CD14-positive monocyte (primary cell): ENCODE data around the gene CDC123. TPM values are rescaled to one million over a fixed set of nuclear protein-coding genes. Genes with fewer than 3 reads are reported as not detected.

Source experiments
- DNase-seq, 3 donors: peaks; one replicate each; pipeline ENCODE4 v3.0.0-alpha.2; 2011 to 2022
- H2AFZ ChIP-seq: 2 replicates; pipeline ENCODE4 v1.6.0; 2012; ENCODE audit warnings: mild to moderate bottlenecking, low read depth, low read length, inconsistent platforms; ENCODE audit not compliant: insufficient read depth, poor library complexity, severe bottlenecking
- H3K27ac ChIP-seq, 2 donors: 1 replicate in 1 of 2; 2 replicates in 1 of 2; pipeline ENCODE4 v1.5.1; 2012 to 2013; ENCODE audit warnings: low read length in 2 of 2, control low read depth in 1 of 2, inconsistent platforms in 1 of 2, low read depth in 1 of 2, mild to moderate bottlenecking in 1 of 2
- H3K27me3 ChIP-seq, 2 donors: one replicate each; pipeline versions ENCODE4 v1.6.0 to v1.6.1; 2011 to 2013; ENCODE audit warnings: low read length in 2 of 2; ENCODE audit not compliant: control insufficient read depth in 2 of 2, insufficient read depth in 2 of 2
- H3K36me3 ChIP-seq, 2 donors: replicated peaks in 1 of 2; 1 replicate in 1 of 2; 2 replicates in 1 of 2; pipeline versions ENCODE4 v1.5.1 to v1.6.1; 2012 to 2013; ENCODE audit warnings: low read length in 2 of 2, control low read depth in 1 of 2, inconsistent platforms in 1 of 2, mild to moderate bottlenecking in 1 of 2; ENCODE audit not compliant: insufficient read depth in 2 of 2, control insufficient read depth in 1 of 2
- H3K4me1 ChIP-seq, 2 donors: 1 replicate in 1 of 2; 2 replicates in 1 of 2; pipeline versions ENCODE4 v1.5.1 to v1.6.1; 2012 to 2013; ENCODE audit warnings: low read length in 2 of 2, control low read depth in 1 of 2, inconsistent platforms in 1 of 2, mild to moderate bottlenecking in 1 of 2, moderate library complexity in 1 of 2; ENCODE audit not compliant: insufficient read depth in 2 of 2, control insufficient read depth in 1 of 2
- H3K4me2 ChIP-seq: replicated peaks from 2 replicates; pipeline ENCODE3; 2012; ENCODE audit warnings: low read length, moderate library complexity, mild to moderate bottlenecking; ENCODE audit not compliant: poor library complexity, severe bottlenecking; ENCODE audit errors: extremely low read depth
- H3K4me3 ChIP-seq, 3 experiments: fragments of 200-600 bp in 1 of 3; sonication (generic) in 1 of 3; replicated peaks in 1 of 3; 1 replicate in 2 of 3; 2 replicates in 1 of 3; pipeline ENCODE4 v1.5.1; 2011 to 2013; ENCODE audit warnings: low read length in 3 of 3, mild to moderate bottlenecking in 3 of 3, control low read depth in 2 of 3, low read depth in 2 of 3, inconsistent platforms in 1 of 3, moderate library complexity in 1 of 3
- H3K79me2 ChIP-seq: 2 replicates; pipeline ENCODE4 v1.6.0; 2012; ENCODE audit warnings: mild to moderate bottlenecking, control low read depth, inconsistent platforms, low read length, moderate library complexity; ENCODE audit not compliant: insufficient read depth
- H3K9ac ChIP-seq: 2 replicates; pipeline ENCODE4 v1.6.0; 2017; ENCODE audit warnings: low read length, mild to moderate bottlenecking; ENCODE audit not compliant: insufficient read depth, poor library complexity, severe bottlenecking
- H3K9me3 ChIP-seq, 2 donors: replicated peaks in 1 of 2; 1 replicate in 1 of 2; 2 replicates in 1 of 2; pipeline versions ENCODE4 v1.5.1 to v1.6.1; 2012 to 2013; ENCODE audit warnings: low read length in 2 of 2, control low read depth in 1 of 2; ENCODE audit not compliant: control insufficient read depth in 1 of 2, insufficient read depth in 1 of 2
- H4K20me1 ChIP-seq: 2 replicates; pipeline ENCODE4 v1.6.0; 2012; ENCODE audit warnings: mild to moderate bottlenecking, low read length, control low read depth, moderate library complexity; ENCODE audit not compliant: insufficient read depth
- H3K27ac Mint-ChIP-seq, 7 donors: one replicate each; pipeline ENCODE4 v1.8.0; 2020; ENCODE audit warnings: mild to moderate bottlenecking in 7 of 7, mixed read lengths in 7 of 7, moderate library complexity in 6 of 7, inconsistent platforms in 2 of 7
- H3K27me3 Mint-ChIP-seq, 3 donors: one replicate each; pipeline ENCODE4 v1.8.0; 2021 to 2022; ENCODE audit warnings: low read depth in 3 of 3, mild to moderate bottlenecking in 3 of 3, mixed read lengths in 3 of 3, moderate library complexity in 3 of 3, inconsistent platforms in 1 of 3
- H3K36me3 Mint-ChIP-seq, 2 donors: one replicate each; pipeline ENCODE4 v1.8.0; 2020; ENCODE audit warnings: mixed read lengths in 2 of 2, inconsistent platforms in 1 of 2, mild to moderate bottlenecking in 1 of 2
- H3K4me1 Mint-ChIP-seq: one replicate; pipeline ENCODE4 v1.8.0; 2020; ENCODE audit warnings: mild to moderate bottlenecking, mixed read lengths
- H3K4me3 Mint-ChIP-seq, 2 donors: one replicate each; pipeline ENCODE4 v1.8.0; 2020; ENCODE audit warnings: mild to moderate bottlenecking in 2 of 2, mixed read lengths in 2 of 2, moderate library complexity in 1 of 2
- H3K9me3 Mint-ChIP-seq, 7 donors: one replicate each; pipeline ENCODE4 v1.8.0; 2020 to 2022; ENCODE audit warnings: mixed read lengths in 7 of 7, mild to moderate bottlenecking in 6 of 7, moderate library complexity in 6 of 7, inconsistent platforms in 2 of 7
- WGBS: methylation state at CpG from one replicate; pipeline ENCODE4 v1.1.5; 2013; ENCODE audit warnings: missing lambda C conversion rate; ENCODE audit not compliant: insufficient coverage; 5-methylcytosine and 5-hydroxymethylcytosine counted together
- intact Hi-C, 2 donors: fragments of 100-400 bp; cut with micrococcal nuclease; formaldehyde crosslinking; loops; one replicate each; pipeline versions ENCODE4 v1.15.0 to v1.15.1; 2023
- polyA plus RNA-seq, 3 donors: library from polyadenylated mRNA; depleted of rRNA in 1 of 3; unstranded in 2 of 3; stranded (reverse) in 1 of 3; fragments of 300-500 nt in 2 of 3; fragments of >200 nt in 1 of 3; fragmentation: Illumina TruSeq in 2 of 3; gene quantifications; 1 replicate in 2 of 3; 2 replicates in 1 of 3; pipeline ENCODE4 v1.2.3, GENCODE V29; 2012 to 2021
- TF ChIP-seq, protein P1 (sequence below): fragments of 200-600 bp; IDR thresholded peaks from one replicate; pipeline ENCODE4 v1.8.0; 2022; ENCODE audit warnings: antibody characterized with exemption, mild to moderate bottlenecking

CDC123 gene
- polyA plus RNA-seq, 3 donors, result 38.2 to 78.7 (median 76.0) TPM

DNA sequence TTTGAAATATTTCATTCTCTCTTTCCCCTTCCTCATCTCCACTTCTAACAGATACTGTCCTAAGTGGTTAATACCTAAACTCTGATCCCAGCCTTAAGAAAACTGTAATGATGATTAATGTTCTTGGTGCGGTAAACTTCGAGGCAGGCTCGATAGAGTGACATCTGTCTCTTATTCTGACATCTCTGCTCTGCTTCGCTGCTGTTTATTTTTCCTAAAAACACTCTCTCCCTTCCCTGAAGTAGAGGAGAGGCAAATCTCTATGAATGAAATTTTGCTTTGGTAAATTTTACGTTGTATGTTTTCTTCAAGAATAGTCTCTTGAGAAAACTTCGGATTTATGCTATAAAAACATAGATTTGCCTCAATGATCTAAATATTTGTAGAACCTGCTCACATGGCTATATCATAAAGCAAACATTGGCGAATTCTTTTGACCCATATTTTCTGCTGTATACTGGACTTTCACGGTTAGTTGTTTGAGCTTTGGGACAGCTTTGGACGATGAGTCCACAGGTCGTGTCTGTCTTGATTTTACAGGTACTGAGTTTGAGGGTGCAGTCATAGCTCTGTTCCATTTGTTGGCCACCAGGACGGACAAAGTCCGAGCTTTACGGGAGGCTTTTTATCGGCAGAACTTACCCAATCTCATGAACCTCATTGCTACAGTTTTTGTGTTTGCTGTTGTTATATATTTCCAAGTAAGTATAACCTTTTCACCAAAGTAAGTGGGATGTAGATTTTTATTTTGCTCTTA lies 39.4 kb upstream of the CDC123 start:
- DNase-seq, result no peak
- H3K27me3 ChIP-seq, result peaks cover 60 to 84% of the 10 kb centered on the region in 2 donors
- peaks cover 83 to 89% (median 87%) of the 10 kb centered on the region in 3 donors for H3K27me3 Mint-ChIP-seq
- no peaks in the 10 kb centered on the region for H3K79me2 ChIP-seq
- no peak overlapping the region for H3K27ac ChIP-seq
- TF ChIP-seq, protein P1, sequence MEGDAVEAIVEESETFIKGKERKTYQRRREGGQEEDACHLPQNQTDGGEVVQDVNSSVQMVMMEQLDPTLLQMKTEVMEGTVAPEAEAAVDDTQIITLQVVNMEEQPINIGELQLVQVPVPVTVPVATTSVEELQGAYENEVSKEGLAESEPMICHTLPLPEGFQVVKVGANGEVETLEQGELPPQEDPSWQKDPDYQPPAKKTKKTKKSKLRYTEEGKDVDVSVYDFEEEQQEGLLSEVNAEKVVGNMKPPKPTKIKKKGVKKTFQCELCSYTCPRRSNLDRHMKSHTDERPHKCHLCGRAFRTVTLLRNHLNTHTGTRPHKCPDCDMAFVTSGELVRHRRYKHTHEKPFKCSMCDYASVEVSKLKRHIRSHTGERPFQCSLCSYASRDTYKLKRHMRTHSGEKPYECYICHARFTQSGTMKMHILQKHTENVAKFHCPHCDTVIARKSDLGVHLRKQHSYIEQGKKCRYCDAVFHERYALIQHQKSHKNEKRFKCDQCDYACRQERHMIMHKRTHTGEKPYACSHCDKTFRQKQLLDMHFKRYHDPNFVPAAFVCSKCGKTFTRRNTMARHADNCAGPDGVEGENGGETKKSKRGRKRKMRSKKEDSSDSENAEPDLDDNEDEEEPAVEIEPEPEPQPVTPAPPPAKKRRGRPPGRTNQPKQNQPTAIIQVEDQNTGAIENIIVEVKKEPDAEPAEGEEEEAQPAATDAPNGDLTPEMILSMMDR, result no peak
- no peak overlapping the region for H3K4me2 ChIP-seq
- H3K36me3 Mint-ChIP-seq, result peaks cover 43 to 44% of the 10 kb centered on the region in 2 donors
- peaks cover 18 to 22% of the 10 kb centered on the region in 2 donors for H3K4me1 ChIP-seq
- H4K20me1 ChIP-seq, result peaks cover 64% of the 10 kb centered on the region
- no peak overlapping the region for H3K9ac ChIP-seq
- no peak overlapping the region for H2AFZ ChIP-seq
- peaks cover 0 to 4% of the 10 kb centered on the region in 2 donors for H3K36me3 ChIP-seq
- no peak overlapping the region for H3K4me3 ChIP-seq
- WGBS, result no CpG with 5 or more reads among the region's 14 CpGs
- intact Hi-C loops, result no loop called here
- no peak overlapping the region for H3K27ac Mint-ChIP-seq
- H3K4me1 Mint-ChIP-seq, result peaks cover 16% of the 10 kb centered on the region
- peaks cover 2 to 11% (median 9%) of the 10 kb centered on the region in 7 donors for H3K9me3 Mint-ChIP-seq
- H3K4me3 Mint-ChIP-seq, result peak overlapping the region in 1 of 2 donors; percentile 62
- peaks cover 0 to 11% of the 10 kb centered on the region in 2 donors for H3K9me3 ChIP-seq

- H3K27ac Mint-ChIP-seq, result peak overlapping the region in 3 of 7 donors; percentile 5 to 76 (median 68)
- intact Hi-C loops, result no loop called here
- peaks cover 49 to 52% of the 10 kb centered on the region in 2 donors for H3K36me3 Mint-ChIP-seq
Observed at GRCh38 chr10:12158111-12158510, 37.9 kb upstream of the CDC123 start.

More at GRCh38 chr10:12158111-12158510, 37.9 kb upstream of the CDC123 start:
- H3K9me3 ChIP-seq, result peaks cover 0 to 11% of the 10 kb centered on the region in 2 donors
- no peak overlapping the region for H3K4me3 ChIP-seq
- H3K79me2 ChIP-seq, result no peaks in the 10 kb centered on the region
- H3K4me1 ChIP-seq, result peaks cover 18 to 22% of the 10 kb centered on the region in 2 donors
- peak; percentile 49 to 92 (median 55) for DNase-seq
- Mint-ChIP-seq H3K4me1 (peaks cover 16% of the 10 kb centered on the region), H3K9me3 (peaks cover 2 to 11% (median 8%) of the 10 kb centered on the region in 7 donors), H3K4me3 (peak overlapping the region in 1 of 2 donors; percentile 55), H3K27me3 (peaks cover 85 to 89% (median 88%) of the 10 kb centered on the region in 3 donors)
- no peak overlapping the region for H3K27ac ChIP-seq
- peaks cover 71 to 84% of the 10 kb centered on the region in 2 donors for H3K27me3 ChIP-seq
- WGBS, result no CpG with 5 or more reads among the region's 3 CpGs
- H2AFZ ChIP-seq, result no peak overlapping the region
- H3K36me3 ChIP-seq, result peaks cover 0 to 9% of the 10 kb centered on the region in 2 donors
- TF ChIP-seq, protein P1, result no peak
- no peak overlapping the region for H3K9ac ChIP-seq
- no peak overlapping the region for H3K4me2 ChIP-seq
- H4K20me1 ChIP-seq, result peaks cover 77% of the 10 kb centered on the region
